H1 (cell line): ENCODE measurements around the gene UTS2B. TPM values are rescaled to one million over a fixed set of nuclear protein-coding genes. Genes with fewer than 3 reads are reported as not detected.

Experiments used
- CTCF ChIA-PET: fragments of 300-600 bp; sonication (Branson Sonifier 250); formaldehyde crosslinking; loops from one replicate; lab custom pipeline; 2021; ENCODE audit not compliant: partially characterized antibody; lab: Charles Lee
- POLR2A ChIA-PET: fragments of 300-600 bp; sonication (Branson Sonifier 250); formaldehyde crosslinking; loops from one replicate; lab custom pipeline; 2021; ENCODE audit warnings: inconsistent platforms; ENCODE audit not compliant: partially characterized antibody; lab: Charles Lee
- DNase-seq, 2 experiments: peaks; one replicate each; pipeline versions ENCODE4 v3.0.0 to v3.0.0-alpha.2; 2010 to 2022; ENCODE audit warnings: low spot score in 2 of 2, low read depth in 1 of 2, mixed read lengths in 1 of 2
- FAIRE-seq: peaks from 2 replicates; lab custom pipeline; 2011; peaks lifted over from hg19 to GRCh38; lab: Jason Lieb, UNC
- H2AFZ ChIP-seq: 2 replicates; pipeline ENCODE4 v1.8.1; 2012; ENCODE audit warnings: low read length, inconsistent platforms
- H2AK5ac ChIP-seq: 2 replicates; pipeline ENCODE4 v1.6.1; 2013; ENCODE audit warnings: low read depth, low read length
- H2BK120ac ChIP-seq: replicated peaks from 2 replicates; pipeline ENCODE3; 2013; ENCODE audit warnings: low read depth, low read length, inconsistent platforms
- H2BK12ac ChIP-seq: 2 replicates; pipeline ENCODE4 v1.6.1; 2013; ENCODE audit warnings: low read depth, low read length
- H2BK15ac ChIP-seq: 2 replicates; pipeline ENCODE4 v1.6.1; 2013; ENCODE audit warnings: low read length
- H2BK20ac ChIP-seq: 2 replicates; pipeline ENCODE4 v1.6.1; 2013; ENCODE audit warnings: low read length
- H2BK5ac ChIP-seq: 2 replicates; pipeline ENCODE4 v1.6.1; 2013; ENCODE audit warnings: low read depth, low read length
- H3K14ac ChIP-seq: 2 replicates; pipeline ENCODE4 v1.6.1; 2013; ENCODE audit warnings: inconsistent platforms; ENCODE audit not compliant: insufficient read length
- H3K18ac ChIP-seq: 2 replicates; pipeline ENCODE4 v1.6.1; 2013; ENCODE audit warnings: low read length; ENCODE audit errors: extremely low read depth
- H3K23ac ChIP-seq: 2 replicates; pipeline ENCODE4 v1.6.1; 2013; ENCODE audit warnings: inconsistent platforms; ENCODE audit not compliant: insufficient read length
- H3K23me2 ChIP-seq: 2 replicates; pipeline ENCODE4 v1.6.1; 2013; ENCODE audit warnings: low read depth, low read length
- H3K27ac ChIP-seq: 2 replicates; pipeline ENCODE4 v1.6.1; 2011; ENCODE audit warnings: low read depth, low read length, inconsistent platforms
- H3K27me3 ChIP-seq, 4 experiments: replicated peaks in 1 of 4; 1 replicate in 1 of 4; 2 replicates in 3 of 4; pipeline versions ENCODE4 v1.6.1 to v1.8.1; 2011 to 2013; ENCODE audit warnings: low read length in 3 of 4, mild to moderate bottlenecking in 3 of 4, inconsistent platforms in 2 of 4, mixed read lengths in 2 of 4, moderate library complexity in 1 of 4; ENCODE audit not compliant: control insufficient read depth in 3 of 4, insufficient read depth in 3 of 4; ENCODE audit errors: extremely low read depth in 1 of 4
- H3K36me3 ChIP-seq, 4 experiments: 2 replicates each; pipeline versions ENCODE4 v1.6.1 to v1.8.1; 2011 to 2013; ENCODE audit warnings: mild to moderate bottlenecking in 4 of 4, low read length in 3 of 4, moderate library complexity in 2 of 4, control low read depth in 1 of 4, inconsistent platforms in 1 of 4; ENCODE audit not compliant: insufficient read depth in 4 of 4, control insufficient read depth in 2 of 4
- H3K4ac ChIP-seq: replicated peaks from 2 replicates; pipeline ENCODE3; 2013; ENCODE audit warnings: low read length, low read depth, mixed read lengths, inconsistent platforms; ENCODE audit not compliant: insufficient read length
- H3K4me1 ChIP-seq, 4 experiments: replicated peaks in 1 of 4; 1 replicate in 1 of 4; 2 replicates in 3 of 4; pipeline versions ENCODE4 v1.6.1 to v1.8.1; 2011 to 2013; ENCODE audit warnings: low read length in 3 of 4, inconsistent platforms in 2 of 4, mixed read lengths in 1 of 4; ENCODE audit not compliant: insufficient read depth in 4 of 4, control insufficient read depth in 3 of 4
- H3K4me2 ChIP-seq, 2 experiments: 2 replicates each; pipeline versions ENCODE4 v1.6.1 to v1.8.1; 2011 to 2013; ENCODE audit warnings: low read depth in 2 of 2, low read length in 2 of 2, control low read depth in 1 of 2, inconsistent platforms in 1 of 2, mild to moderate bottlenecking in 1 of 2; ENCODE audit not compliant: insufficient read depth in 1 of 2
- H3K4me3 ChIP-seq, 4 experiments: fragments of 200-600, 300-600 bp in 1 of 4; sonication (generic), shearing (Covaris generic), sonication (Bioruptor Twin) in 1 of 4; 2 replicates each; pipeline versions ENCODE4 v1.5.1 to v1.8.1; 2011 to 2016; ENCODE audit warnings: low read length in 4 of 4, low read depth in 3 of 4, control low read depth in 2 of 4, inconsistent platforms in 2 of 4, mild to moderate bottlenecking in 2 of 4, mixed read lengths in 1 of 4, moderate library complexity in 1 of 4; ENCODE audit not compliant: insufficient read depth in 2 of 4; ENCODE audit errors: extremely low read depth in 1 of 4
- H3K56ac ChIP-seq: replicated peaks from 2 replicates; pipeline ENCODE3; 2013; ENCODE audit warnings: low read depth, mild to moderate bottlenecking, mixed read lengths, low read length, inconsistent platforms; ENCODE audit not compliant: insufficient read length
- H3K79me1 ChIP-seq: 2 replicates; pipeline ENCODE4 v1.6.1; 2013; ENCODE audit warnings: low read depth, low read length, control low read depth
- H3K79me2 ChIP-seq, 2 experiments: 2 replicates each; pipeline versions ENCODE4 v1.6.1 to v1.8.1; 2012 to 2013; ENCODE audit warnings: low read length in 2 of 2, mild to moderate bottlenecking in 2 of 2, inconsistent platforms in 1 of 2; ENCODE audit not compliant: insufficient read depth in 2 of 2, control insufficient read depth in 1 of 2
- H3K9ac ChIP-seq, 4 experiments: replicated peaks in 1 of 4; 1 replicate in 1 of 4; 2 replicates in 3 of 4; pipeline versions ENCODE4 v1.6.1 to v1.8.1; 2011 to 2013; ENCODE audit warnings: low read depth in 3 of 4, low read length in 3 of 4, control low read depth in 2 of 4, mild to moderate bottlenecking in 2 of 4, moderate library complexity in 2 of 4, inconsistent platforms in 1 of 4; ENCODE audit errors: extremely low read depth in 1 of 4
- H3K9me3 ChIP-seq, 2 experiments: 2 replicates each; pipeline versions ENCODE4 v1.6.1 to v1.8.1; 2012 to 2013; ENCODE audit warnings: mild to moderate bottlenecking in 2 of 2, moderate library complexity in 2 of 2, control low read depth in 1 of 2, inconsistent platforms in 1 of 2, low read depth in 1 of 2, low read length in 1 of 2, mixed read lengths in 1 of 2; ENCODE audit not compliant: insufficient read depth in 2 of 2
- H4K20me1 ChIP-seq, 2 experiments: replicated peaks in 1 of 2; 2 replicates each; pipeline versions ENCODE3 to v1.8.1; 2011 to 2013; ENCODE audit warnings: inconsistent platforms in 2 of 2, low read length in 2 of 2, mild to moderate bottlenecking in 1 of 2; ENCODE audit not compliant: insufficient read depth in 2 of 2, control insufficient read depth in 1 of 2
- H4K5ac ChIP-seq: 2 replicates; pipeline ENCODE4 v1.6.1; 2013; ENCODE audit warnings: low read length, low read depth, mixed read lengths, inconsistent platforms; ENCODE audit not compliant: insufficient read length
- H4K8ac ChIP-seq: 2 replicates; pipeline ENCODE4 v1.8.0; 2013; ENCODE audit warnings: mild to moderate bottlenecking, moderate library complexity, low read length, inconsistent platforms; ENCODE audit not compliant: insufficient read depth; ENCODE audit errors: extremely low read depth
- H4K91ac ChIP-seq: replicated peaks from 2 replicates; pipeline ENCODE3; 2013; ENCODE audit warnings: low read length, mixed read lengths, inconsistent platforms; ENCODE audit not compliant: insufficient read length
- RFX5 ChIP-seq: IDR thresholded peaks from 2 replicates; pipeline ENCODE4 v1.6.1; 2011; ENCODE audit warnings: low read depth, low read length, improper control_type of control experiment, borderline replicate concordance
- RXRA ChIP-seq: IDR thresholded peaks from 2 replicates; pipeline ENCODE4 v1.6.1; 2011; ENCODE audit warnings: low read depth, mild to moderate bottlenecking, low read length, moderate library complexity; ENCODE audit not compliant: insufficient read depth
- WGBS, 2 experiments: shearing (Covaris generic) in 1 of 2; methylation state at CpG; one replicate each; pipeline versions ENCODE4 v1.1.6 to v1.1.7; 2013 to 2015; ENCODE audit warnings: low lambda C conversion rate in 2 of 2, mixed read lengths in 2 of 2, inconsistent platforms in 1 of 2, low coverage in 1 of 2, missing lambda C conversion rate in 1 of 2; ENCODE audit not compliant: insufficient replicate concordance in 2 of 2, insufficient coverage in 1 of 2, insufficient read length in 1 of 2; ENCODE audit errors: extremely low coverage in 1 of 2, missing lambda C conversion rate in 1 of 2; 5-methylcytosine and 5-hydroxymethylcytosine counted together
- polyA plus RNA-seq, 7 experiments: library from polyadenylated mRNA; depleted of rRNA in 3 of 7; stranded (reverse) in 5 of 7; unstranded in 2 of 7; fragments of >200 nt in 5 of 7; fragments of 200-250 nt in 2 of 7; gene quantifications; 1 replicate in 5 of 7; 2 replicates in 1 of 7; 4 replicates in 1 of 7; pipeline versions ENCODE4 v1.2.1 to v1.2.3, GENCODE V29; 2011 to 2013; ENCODE audit warnings: missing spikeins in 2 of 7, mixed read lengths in 2 of 7
- total RNA-seq: library from RNA; stranded (reverse); fragmentation: NEBNext Ultra II Directional; extraction: Animal tissue kit (Norgen Biotek cat#: 25700); gene quantifications from 2 replicates; pipeline ENCODE4 v1.2.1, GENCODE V29; 2021

Gene UTS2B
- total and polyA plus RNA-seq, 2 of the 8 experiments (the other 6 are each of a cell fraction or from before 2014, with no cell fraction given): not detected

DNA sequence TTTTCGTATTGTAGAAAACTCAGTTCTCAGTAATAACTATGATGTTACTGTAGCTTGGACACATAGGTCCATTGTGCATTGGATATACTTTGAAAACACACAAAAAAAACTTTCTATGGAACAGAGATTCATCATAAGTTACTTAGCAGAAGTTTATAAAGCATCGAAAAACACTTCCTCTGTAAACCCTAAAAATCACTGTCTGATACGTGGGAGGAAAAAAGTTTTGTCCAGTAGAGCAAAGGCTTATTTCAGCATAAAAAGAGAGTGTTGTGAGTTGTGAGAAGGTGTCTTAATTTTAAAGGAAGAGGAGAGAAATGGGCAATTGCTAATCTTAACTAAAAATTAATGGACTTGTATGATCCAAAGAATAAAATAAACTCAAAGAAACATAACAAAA lies 66.5 kb downstream of the UTS2B start:
- Histone ChIP-seq H3K79me2 (no peaks in the 10 kb centered on the region), H3K18ac (no peak overlapping the region), H3K79me1 (no peaks in the 10 kb centered on the region), H4K5ac (no peak overlapping the region), H3K14ac (no peak overlapping the region), H3K4me1 (peaks cover 3 to 9% (median 5%) of the 10 kb centered on the region in 4 experiments; a peak in 4 of 7 replicates), H3K9me3 (no peaks in the 10 kb centered on the region), H2BK20ac (no peak overlapping the region), H4K8ac (no peak overlapping the region), H3K4me2 (no peak overlapping the region), H3K4ac (no peak overlapping the region), H2AFZ (no peak overlapping the region), H2BK5ac (no peak overlapping the region), H3K27me3 (no peaks in the 10 kb centered on the region), H2AK5ac (no peak overlapping the region), H2BK120ac (no peak overlapping the region), H3K56ac (no peak overlapping the region), H3K27ac (no peak overlapping the region), H4K91ac (no peak overlapping the region), H3K36me3 (no peaks in the 10 kb centered on the region), H3K4me3 (no peak overlapping the region), H3K23ac (no peak overlapping the region), H2BK15ac (no peak overlapping the region), H3K23me2 (no peaks in the 10 kb centered on the region), H2BK12ac (no peak overlapping the region), H3K9ac (no peak overlapping the region), H4K20me1 (no peaks in the 10 kb centered on the region)
- TF ChIP-seq RXRA: no peak
- TF ChIP-seq RFX5: no peak
- no peak for FAIRE-seq
- WGBS, 2 experiments: 89% methylated on average over 3 of the region's 3 CpGs; no CpG with 5 or more reads in 1 of the 2 experiments
- ChIA-PET CTCF (no interaction called here), POLR2A (no interaction called here)
- no peak for DNase-seq
